H9 (cell line): ENCODE measurements around the gene SIX3. TPM values are rescaled to one million over a fixed set of nuclear protein-coding genes. Genes with fewer than 3 reads are reported as not detected.

Experiments
- DNase-seq: peaks from one replicate; pipeline ENCODE4 v3.0.0-alpha.2; 2017
- H2AFZ ChIP-seq: one replicate; pipeline ENCODE4 v1.6.1; 2013; ENCODE audit warnings: mild to moderate bottlenecking, low read length, control low read depth, moderate library complexity
- H2AK5ac ChIP-seq: 2 replicates; pipeline ENCODE4 v1.6.1; 2013; ENCODE audit warnings: low read length, control low read depth, mixed read lengths; ENCODE audit not compliant: insufficient read length
- H2BK120ac ChIP-seq: one replicate; pipeline ENCODE4 v1.6.1; 2013; ENCODE audit warnings: low read depth, mild to moderate bottlenecking, low read length, control low read depth, inconsistent platforms; ENCODE audit not compliant: poor library complexity, severe bottlenecking
- H2BK12ac ChIP-seq: 2 replicates; pipeline ENCODE4 v1.6.1; 2013; ENCODE audit warnings: low read length, control low read depth, mixed read lengths, low read depth; ENCODE audit not compliant: insufficient read length
- H2BK15ac ChIP-seq: 2 replicates; pipeline ENCODE4 v1.6.1; 2013; ENCODE audit warnings: low read depth, low read length, control low read depth
- H2BK20ac ChIP-seq: one replicate; pipeline ENCODE4 v1.6.1; 2013; ENCODE audit warnings: low read depth, mild to moderate bottlenecking, low read length, control low read depth, inconsistent platforms; ENCODE audit not compliant: poor library complexity, severe bottlenecking
- H2BK5ac ChIP-seq: 2 replicates; pipeline ENCODE4 v1.6.1; 2013; ENCODE audit warnings: low read length, control low read depth, mixed read lengths; ENCODE audit not compliant: insufficient read length
- H3K14ac ChIP-seq: 2 replicates; pipeline ENCODE4 v1.6.1; 2013; ENCODE audit warnings: low read length, control low read depth; ENCODE audit not compliant: insufficient read depth
- H3K18ac ChIP-seq: 2 replicates; pipeline ENCODE4 v1.6.1; 2013; ENCODE audit warnings: low read depth, mild to moderate bottlenecking, mixed read lengths, low read length, control low read depth; ENCODE audit not compliant: insufficient read length
- H3K23ac ChIP-seq: 2 replicates; pipeline ENCODE4 v1.6.1; 2013; ENCODE audit warnings: low read length, control low read depth, mixed read lengths, low read depth; ENCODE audit not compliant: insufficient read length
- H3K23me2 ChIP-seq: 2 replicates; pipeline ENCODE4 v1.6.1; 2013; ENCODE audit warnings: low read depth, mild to moderate bottlenecking, mixed read lengths, low read length, control low read depth; ENCODE audit not compliant: insufficient read length, poor library complexity, severe bottlenecking
- H3K27ac ChIP-seq: 2 replicates; pipeline ENCODE4 v1.5.1; 2013; ENCODE audit warnings: low read length, control low read depth, mixed read lengths, low read depth; ENCODE audit not compliant: insufficient read length
- H3K27me3 ChIP-seq: 2 replicates; pipeline ENCODE4 v1.6.1; 2013; ENCODE audit warnings: low read length, control low read depth, inconsistent platforms; ENCODE audit not compliant: insufficient read depth
- H3K4ac ChIP-seq: 2 replicates; pipeline ENCODE4 v1.6.1; 2013; ENCODE audit warnings: low read depth, mild to moderate bottlenecking, control low read depth, inconsistent platforms, low read length, moderate library complexity
- H3K4me1 ChIP-seq: 2 replicates; pipeline ENCODE4 v1.6.1; 2013; ENCODE audit warnings: low read length, control low read depth, inconsistent platforms; ENCODE audit not compliant: insufficient read depth
- H3K4me2 ChIP-seq: 2 replicates; pipeline ENCODE4 v1.6.1; 2013; ENCODE audit warnings: low read length, control low read depth, mixed read lengths; ENCODE audit not compliant: insufficient read length, insufficient read depth
- H3K56ac ChIP-seq: 2 replicates; pipeline ENCODE4 v1.6.1; 2013; ENCODE audit warnings: low read depth, mild to moderate bottlenecking, mixed read lengths, low read length, control low read depth; ENCODE audit not compliant: insufficient read length
- H3K79me1 ChIP-seq: 2 replicates; pipeline ENCODE4 v1.6.1; 2013; ENCODE audit warnings: low read depth, mild to moderate bottlenecking, moderate library complexity, low read length, control low read depth, inconsistent platforms; ENCODE audit not compliant: insufficient read depth, poor library complexity, severe bottlenecking
- H3K79me2 ChIP-seq: 2 replicates; pipeline ENCODE4 v1.6.1; 2013; ENCODE audit warnings: low read length, control low read depth, inconsistent platforms; ENCODE audit not compliant: insufficient read depth
- H3K9ac ChIP-seq: 2 replicates; pipeline ENCODE4 v1.6.1; 2013; ENCODE audit warnings: low read length, control low read depth, mixed read lengths; ENCODE audit not compliant: insufficient read length; ENCODE audit errors: extremely low read depth
- H3K9me3 ChIP-seq: one replicate; pipeline ENCODE4 v1.6.1; 2013; ENCODE audit warnings: low read depth, low read length, inconsistent platforms; ENCODE audit not compliant: control insufficient read depth
- H3T11ph ChIP-seq: one replicate; pipeline ENCODE4 v1.6.1; 2013; ENCODE audit warnings: mild to moderate bottlenecking, low read length, control low read depth, inconsistent platforms
- H4K20me1 ChIP-seq: one replicate; pipeline ENCODE4 v1.6.1; 2013; ENCODE audit not compliant: control insufficient read depth, insufficient read length, insufficient read depth
- H4K5ac ChIP-seq: 2 replicates; pipeline ENCODE4 v1.6.1; 2013; ENCODE audit warnings: low read depth, mild to moderate bottlenecking, mixed read lengths, low read length, control low read depth; ENCODE audit not compliant: insufficient read length
- H4K8ac ChIP-seq: replicated peaks from 2 replicates; pipeline ENCODE4 v1.6.1; 2013; ENCODE audit warnings: low read length, control low read depth, mixed read lengths, low read depth; ENCODE audit not compliant: insufficient read length
- H4K91ac ChIP-seq: 2 replicates; pipeline ENCODE4 v1.6.1; 2013; ENCODE audit warnings: low read depth, mild to moderate bottlenecking, moderate library complexity, mixed read lengths, low read length, control low read depth; ENCODE audit not compliant: insufficient read length
- H3K27ac Mint-ChIP-seq, 3 experiments: 2 replicates in 2 of 3; 3 replicates in 1 of 3; pipeline ENCODE4 v1.8.0; 2020 to 2021; ENCODE audit warnings: mixed read lengths in 3 of 3, mild to moderate bottlenecking in 1 of 3, moderate library complexity in 1 of 3
- H3K27me3 Mint-ChIP-seq: 2 replicates; pipeline ENCODE4 v1.8.0; 2021; ENCODE audit warnings: low read depth, mild to moderate bottlenecking, moderate library complexity, mixed read lengths
- H3K36me3 Mint-ChIP-seq, 3 experiments: 2 replicates in 2 of 3; 3 replicates in 1 of 3; pipeline ENCODE4 v1.8.0; 2020 to 2021; ENCODE audit warnings: low read depth in 3 of 3, mixed read lengths in 3 of 3; ENCODE audit not compliant: insufficient read depth in 1 of 3
- H3K4me1 Mint-ChIP-seq, 2 experiments: 2 replicates each; pipeline ENCODE4 v1.8.0; 2020; ENCODE audit warnings: mixed read lengths in 2 of 2
- H3K4me3 Mint-ChIP-seq, 2 experiments: 2 replicates in 1 of 2; 3 replicates in 1 of 2; pipeline ENCODE4 v1.8.0; 2020 to 2021; ENCODE audit warnings: mild to moderate bottlenecking in 2 of 2, mixed read lengths in 2 of 2, moderate library complexity in 1 of 2
- H3K9me3 Mint-ChIP-seq, 2 experiments: 2 replicates in 1 of 2; 3 replicates in 1 of 2; pipeline ENCODE4 v1.8.0; 2020; ENCODE audit warnings: mild to moderate bottlenecking in 2 of 2, mixed read lengths in 2 of 2, moderate library complexity in 1 of 2
- WGBS: extraction: QIAGEN DNeasy Blood & Tissue Kit; methylation state at CpG from one replicate; pipeline ENCODE4 v1.1.7; 2013; ENCODE audit warnings: missing lambda C conversion rate, low lambda C conversion rate, mixed read lengths; ENCODE audit not compliant: insufficient read length; ENCODE audit errors: extremely low coverage; 5-methylcytosine and 5-hydroxymethylcytosine counted together
- total RNA-seq: library from RNA; stranded (reverse); gene quantifications from 2 replicates; pipeline ENCODE4 v1.2.1, GENCODE V29; 2021
- TF ChIP-seq, protein P1 (sequence below): fragments of 200-600 bp; sonication (generic); conservative IDR thresholded peaks from 3 replicates; pipeline ENCODE4 v1.8.0; 2021; ENCODE audit warnings: antibody characterized with exemption, mild to moderate bottlenecking

The SIX3 gene
- total RNA-seq, 1 experiment from 2014 or later: 0.55 TPM

- 0 out of 2 replicates have a peak, but pooled peaks cover 2% of the 10 kb centered on the region for H3K4me1 ChIP-seq
- H4K5ac ChIP-seq: no peak overlapping the region
- H3K4ac ChIP-seq: no peak overlapping the region
- no peak overlapping the region for H2BK12ac ChIP-seq
- Mint-ChIP-seq H3K27me3 (peaks cover 31% of the 10 kb centered on the region), H3K36me3 (no peaks in the 10 kb centered on the region; a peak in 1 of 7 replicates), H3K9me3 (no peaks in the 10 kb centered on the region), H3K27ac (no peak overlapping the region), H3K4me3 (no peak overlapping the region), H3K4me1 (peaks cover 13 to 17% of the 10 kb centered on the region in 2 experiments)
- no peak overlapping the region for H3K56ac ChIP-seq
- H2BK20ac ChIP-seq: no peak overlapping the region
- no peak overlapping the region for H3K18ac ChIP-seq
- H3K79me1 ChIP-seq: no peaks in the 10 kb centered on the region
- H3K9ac ChIP-seq: no peak overlapping the region
- no peak overlapping the region for H2BK15ac ChIP-seq
- TF ChIP-seq, protein P1, sequence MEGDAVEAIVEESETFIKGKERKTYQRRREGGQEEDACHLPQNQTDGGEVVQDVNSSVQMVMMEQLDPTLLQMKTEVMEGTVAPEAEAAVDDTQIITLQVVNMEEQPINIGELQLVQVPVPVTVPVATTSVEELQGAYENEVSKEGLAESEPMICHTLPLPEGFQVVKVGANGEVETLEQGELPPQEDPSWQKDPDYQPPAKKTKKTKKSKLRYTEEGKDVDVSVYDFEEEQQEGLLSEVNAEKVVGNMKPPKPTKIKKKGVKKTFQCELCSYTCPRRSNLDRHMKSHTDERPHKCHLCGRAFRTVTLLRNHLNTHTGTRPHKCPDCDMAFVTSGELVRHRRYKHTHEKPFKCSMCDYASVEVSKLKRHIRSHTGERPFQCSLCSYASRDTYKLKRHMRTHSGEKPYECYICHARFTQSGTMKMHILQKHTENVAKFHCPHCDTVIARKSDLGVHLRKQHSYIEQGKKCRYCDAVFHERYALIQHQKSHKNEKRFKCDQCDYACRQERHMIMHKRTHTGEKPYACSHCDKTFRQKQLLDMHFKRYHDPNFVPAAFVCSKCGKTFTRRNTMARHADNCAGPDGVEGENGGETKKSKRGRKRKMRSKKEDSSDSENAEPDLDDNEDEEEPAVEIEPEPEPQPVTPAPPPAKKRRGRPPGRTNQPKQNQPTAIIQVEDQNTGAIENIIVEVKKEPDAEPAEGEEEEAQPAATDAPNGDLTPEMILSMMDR: no peak
- H3K4me2 ChIP-seq: no peak overlapping the region
- no peaks in the 10 kb centered on the region for H3K79me2 ChIP-seq
- no peak overlapping the region for H2AFZ ChIP-seq
- H4K91ac ChIP-seq: no peak overlapping the region
- WGBS: no CpG with 5 or more reads among the region's 1 CpG
- no peak overlapping the region for H3K23ac ChIP-seq
- no peak overlapping the region for H3K14ac ChIP-seq
- no peak overlapping the region for H2BK120ac ChIP-seq
- H3T11ph ChIP-seq: no peak overlapping the region
- H4K20me1 ChIP-seq: no peaks in the 10 kb centered on the region
- no peak overlapping the region for H3K27ac ChIP-seq
- no peak overlapping the region for H2AK5ac ChIP-seq
- H2BK5ac ChIP-seq: no peak overlapping the region
- no peaks in the 10 kb centered on the region for H3K27me3 ChIP-seq
- H3K9me3 ChIP-seq: no peaks in the 10 kb centered on the region
- DNase-seq: no peak
- H3K23me2 ChIP-seq: no peaks in the 10 kb centered on the region
- H4K8ac ChIP-seq: no peak overlapping the region
These were observed 36.9 kb upstream of the SIX3 start for GRCh38 chr2:44904578-44904977.
